ENCODE results near the gene CD164L2.

CD164L2 gene

DNA sequence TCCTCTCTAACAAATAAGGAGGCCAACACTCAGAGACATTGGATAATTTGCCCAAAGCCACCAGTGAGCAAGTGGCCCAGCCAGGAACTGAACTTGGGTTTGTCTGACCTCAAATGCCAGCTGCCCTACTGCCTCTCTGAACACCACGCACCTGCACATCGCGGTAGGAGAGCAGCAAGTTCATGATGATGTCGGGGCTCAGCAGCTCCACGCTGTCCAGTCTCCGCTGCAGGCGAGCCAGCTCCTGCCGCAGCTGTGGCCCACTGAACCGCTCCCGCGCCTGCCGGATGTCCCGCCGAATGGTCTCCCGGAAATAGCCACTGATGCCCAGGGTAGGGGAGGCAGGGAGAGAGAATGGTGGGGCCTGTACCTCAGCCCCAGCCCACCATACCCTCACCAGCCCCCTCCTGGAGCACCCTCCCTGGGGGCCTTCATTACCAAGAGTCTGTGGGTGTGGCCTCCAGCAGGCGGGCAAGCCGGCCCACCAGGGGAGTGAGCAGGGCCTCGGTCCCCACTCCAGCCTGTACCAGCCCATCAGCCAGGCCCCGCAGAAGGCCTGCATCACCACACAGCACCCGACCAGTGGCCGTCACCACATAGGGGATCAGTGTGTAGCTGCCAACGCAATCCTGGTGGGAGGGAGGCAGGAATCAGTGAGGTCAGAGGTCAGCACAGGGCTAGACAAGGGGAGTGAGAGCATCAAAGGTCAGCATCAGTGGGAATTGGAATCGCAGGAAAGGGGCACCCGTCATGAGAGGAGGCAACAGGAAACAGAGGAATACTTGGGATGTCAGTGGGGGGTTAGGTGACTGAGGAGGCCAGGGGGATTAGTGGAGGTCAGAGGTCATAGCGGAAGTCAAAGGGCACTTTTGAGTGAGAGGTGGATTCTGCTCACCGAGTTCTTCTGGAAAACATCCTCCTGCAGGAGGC is 19.1 kb downstream of the CD164L2 start:
- Mint-ChIP-seq H3K4me3 (no peak overlapping the region), H3K27ac (no peak overlapping the region), H3K4me1 (peaks cover 54% of the 10 kb centered on the region), H3K9me3 (no peaks in the 10 kb centered on the region), H3K27me3 (peaks cover 4% of the 10 kb centered on the region)
- ATAC-seq (no peak), DNase-seq (no peak)

- Mint-ChIP-seq H3K4me1 (peaks cover 62% of the 10 kb centered on the region), H3K27ac (no peak overlapping the region), H3K9me3 (no peaks in the 10 kb centered on the region), H3K27me3 (peaks cover 8% of the 10 kb centered on the region), H3K4me3 (no peak overlapping the region)
- DNase-seq: no peak
- ATAC-seq: no peak
Observed at GRCh38 chr1:27361553-27361952, 21.6 kb downstream of the CD164L2 start.

DNA sequence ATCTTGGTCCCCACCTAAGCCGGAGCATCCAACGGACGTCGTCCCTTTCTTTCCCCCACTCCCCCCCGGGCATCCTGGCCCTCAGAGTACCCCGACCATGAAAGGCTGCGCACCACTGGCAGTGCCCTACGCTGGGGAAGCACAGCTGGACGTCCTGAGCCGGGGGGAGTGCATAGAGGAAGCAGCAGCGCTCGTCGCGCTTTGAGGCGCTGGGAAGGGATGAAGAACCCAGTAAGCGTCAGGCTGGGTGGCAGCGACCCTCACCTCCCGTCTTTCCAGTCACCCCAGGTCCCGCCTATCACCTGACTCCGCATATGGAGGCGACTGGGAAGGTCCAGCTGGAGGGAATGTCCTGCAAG is 22.1 kb downstream of the CD164L2 start:
- Mint-ChIP-seq H3K27me3 (peaks cover 8% of the 10 kb centered on the region), H3K27ac (peak overlapping the region in 1 of 2 donors; percentile 38), H3K4me1 (peaks cover 67% of the 10 kb centered on the region), H3K4me3 (peak overlapping the region; percentile 79), H3K9me3 (no peaks in the 10 kb centered on the region)
- ATAC-seq: no peak
- no peak for DNase-seq

- Mint-ChIP-seq H3K27me3 (peaks cover 8% of the 10 kb centered on the region), H3K9me3 (no peaks in the 10 kb centered on the region), H3K27ac (peak overlapping the region in 1 of 2 donors; percentile 38), H3K4me1 (peaks cover 67% of the 10 kb centered on the region), H3K4me3 (peak overlapping the region; percentile 79)
- DNase-seq: peak in 1 of 2 donors; percentile 31
- peak; percentile 2 for ATAC-seq
Observed at GRCh38 chr1:27360159-27361043, 22.7 kb downstream of the CD164L2 start.

- DNase-seq: no peak
- H3K9me3 Mint-ChIP-seq: no peaks in the 10 kb centered on the region
- peak overlapping the region; percentile 79 for H3K4me3 Mint-ChIP-seq
- peak; percentile 11 for ATAC-seq
- peaks cover 65% of the 10 kb centered on the region for H3K4me1 Mint-ChIP-seq
- peaks cover 8% of the 10 kb centered on the region for H3K27me3 Mint-ChIP-seq
- H3K27ac Mint-ChIP-seq: no peak overlapping the region
Observed at GRCh38 chr1:27359822-27360158, 23.3 kb downstream of the CD164L2 start.

DNA sequence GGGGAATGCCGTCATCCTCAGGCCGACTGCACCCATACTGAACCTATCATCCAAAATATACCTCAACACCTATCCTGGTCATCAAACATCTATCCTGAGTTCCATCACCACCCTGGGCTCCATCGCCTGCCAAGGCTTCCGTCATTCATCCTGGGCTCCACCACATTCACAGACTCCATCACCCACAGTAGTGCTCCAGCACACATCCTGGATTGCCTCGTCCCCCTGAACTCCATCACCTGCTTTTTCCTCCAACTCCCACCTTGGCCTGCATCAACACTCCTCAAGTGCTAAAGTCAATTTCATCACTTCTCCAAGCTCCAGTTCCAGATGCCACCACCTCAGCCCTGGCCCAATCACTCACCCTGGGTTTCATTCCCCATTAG is 24.2 kb downstream of the CD164L2 start:
- Mint-ChIP-seq H3K27me3 (peaks cover 8% of the 10 kb centered on the region), H3K27ac (no peak overlapping the region), H3K4me3 (no peak overlapping the region), H3K4me1 (peaks cover 56% of the 10 kb centered on the region), H3K9me3 (no peaks in the 10 kb centered on the region)
- DNase-seq (no peak), ATAC-seq (no peak)

DNA sequence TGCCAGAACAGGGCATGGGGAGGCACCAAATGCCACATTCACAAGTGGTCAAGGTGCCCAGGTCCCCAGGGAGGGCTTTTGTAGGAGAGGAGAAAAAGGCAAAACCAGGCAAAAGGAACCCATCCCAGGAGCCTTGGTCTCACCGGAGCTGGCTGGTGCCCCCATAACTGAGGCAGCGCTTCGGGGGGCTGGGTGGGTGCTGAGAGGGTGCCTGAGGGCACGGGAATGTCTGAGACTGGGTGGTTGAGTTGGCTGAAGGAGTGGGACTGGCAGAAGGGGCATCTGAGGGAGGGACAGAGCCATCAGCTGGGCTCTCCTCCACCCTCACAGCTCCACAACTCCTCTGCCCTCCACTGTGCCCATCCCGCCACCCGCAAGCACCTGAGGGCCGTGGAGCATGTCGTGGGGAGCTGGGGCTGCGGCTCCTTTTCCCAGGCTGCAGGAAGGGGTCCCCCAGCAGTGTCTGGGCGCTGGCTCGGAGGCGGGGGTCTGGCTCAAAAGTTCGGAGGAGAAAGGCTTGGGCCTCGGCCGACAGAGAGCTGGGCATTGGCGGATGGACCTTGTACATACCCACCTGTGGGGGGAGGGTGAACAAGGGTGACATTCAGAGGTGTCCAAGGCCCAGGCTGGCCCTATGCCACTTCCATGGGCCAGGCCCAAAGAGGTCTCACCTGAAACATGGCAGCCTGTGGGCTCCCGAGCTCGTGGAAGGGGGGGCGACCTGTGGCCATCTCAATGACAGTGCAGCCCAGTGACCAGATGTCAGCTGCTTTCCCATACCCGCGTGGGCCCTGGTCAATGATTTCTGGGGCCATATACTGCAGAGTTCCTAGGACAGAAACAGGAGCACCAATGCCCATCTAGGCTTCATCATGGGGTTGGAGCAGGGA is 24.9 kb downstream of the CD164L2 start:
- H3K4me1 Mint-ChIP-seq: peaks cover 56% of the 10 kb centered on the region
- peak overlapping the region in 1 of 2 donors; percentile 84 for H3K4me3 Mint-ChIP-seq
- H3K27ac Mint-ChIP-seq: peak overlapping the region in 1 of 2 donors; percentile 90
- DNase-seq: no peak
- peaks cover 8% of the 10 kb centered on the region for H3K27me3 Mint-ChIP-seq
- H3K9me3 Mint-ChIP-seq: no peaks in the 10 kb centered on the region
- no peak for ATAC-seq

DNA sequence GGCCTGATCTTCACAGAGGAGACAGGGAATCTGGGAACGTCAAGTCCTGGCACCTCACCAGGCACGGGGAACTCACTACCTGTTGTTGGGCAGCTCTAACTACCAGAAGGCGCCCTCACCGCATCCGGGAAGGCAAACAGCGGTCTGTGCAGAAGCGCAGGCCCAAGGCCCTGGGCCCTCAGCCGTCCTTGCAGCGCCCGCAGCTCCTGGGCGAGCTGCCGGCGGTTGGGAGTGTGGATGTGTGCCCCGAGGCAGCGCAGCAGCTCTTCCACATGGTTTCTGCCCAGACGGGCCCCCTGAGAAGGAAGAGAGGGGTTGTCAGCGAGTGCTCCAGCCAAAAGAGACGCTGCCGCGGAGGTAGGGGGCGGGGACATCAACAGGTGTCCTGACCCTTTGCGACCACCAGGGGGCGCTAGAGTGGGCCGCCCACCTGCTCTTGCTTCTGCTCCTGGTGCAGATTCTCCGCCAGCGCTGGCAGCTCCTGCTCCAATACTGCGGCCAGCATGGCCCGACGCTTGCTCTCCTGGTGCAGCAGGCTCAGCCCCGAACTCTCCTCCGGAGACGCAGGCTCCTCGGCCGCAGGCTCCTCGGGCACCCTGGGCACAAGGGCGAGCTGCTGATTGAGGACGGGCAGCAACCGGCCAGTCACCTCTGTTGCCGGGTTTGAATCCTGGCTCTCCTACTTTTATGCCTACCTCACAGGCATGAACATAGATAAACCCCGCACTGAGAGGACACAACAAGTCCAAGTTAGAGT is 25.7 kb downstream of the CD164L2 start:
- H3K27me3 Mint-ChIP-seq: peaks cover 8% of the 10 kb centered on the region
- peak overlapping the region; percentile 46 to 90 for H3K27ac Mint-ChIP-seq
- peaks cover 56% of the 10 kb centered on the region for H3K4me1 Mint-ChIP-seq
- DNase-seq (peak; percentile 86 to 87), ATAC-seq (peak; percentile 68)
- peak overlapping the region; percentile 78 to 84 for H3K4me3 Mint-ChIP-seq
- no peaks in the 10 kb centered on the region for H3K9me3 Mint-ChIP-seq

DNA sequence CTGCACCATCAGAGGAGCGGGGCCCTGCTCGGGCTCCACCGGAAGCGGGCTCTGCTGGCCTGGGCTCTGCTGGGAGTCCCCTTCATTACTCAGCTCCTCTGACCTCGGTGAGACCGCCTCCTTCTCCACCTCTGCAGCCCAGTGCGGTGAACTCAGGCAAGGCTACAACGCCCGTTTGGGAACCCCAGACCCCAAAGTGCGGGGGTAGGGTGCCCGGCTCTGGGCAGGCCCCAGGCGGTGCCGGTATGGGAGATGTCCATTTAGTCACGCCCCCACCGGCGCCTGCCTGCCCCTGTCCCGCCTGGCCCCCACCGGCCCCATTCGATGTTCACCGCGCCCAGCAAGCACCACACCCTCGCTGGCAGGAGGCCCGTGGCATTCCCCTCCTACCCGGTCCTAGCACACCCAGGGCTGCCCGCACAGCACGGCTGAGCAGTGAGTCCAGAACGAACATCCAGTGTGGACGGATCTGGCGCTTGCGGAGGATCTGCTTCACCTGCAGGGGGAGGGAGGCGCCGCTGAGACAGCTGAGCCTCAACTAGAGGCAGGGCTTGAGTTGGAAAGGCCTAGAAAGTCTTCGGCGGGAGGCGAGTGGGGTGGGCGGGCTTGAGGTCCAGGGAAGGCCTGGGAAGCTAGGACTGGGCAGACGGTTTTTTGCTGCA is 26.4 kb downstream of the CD164L2 start:
- DNase-seq: peak in 1 of 2 donors; percentile 62
- peak; percentile 69 for ATAC-seq
- H3K4me3 Mint-ChIP-seq: peak overlapping the region; percentile 78 to 84
- no peaks in the 10 kb centered on the region for H3K9me3 Mint-ChIP-seq
- peaks cover 56% of the 10 kb centered on the region for H3K4me1 Mint-ChIP-seq
- peak overlapping the region; percentile 46 to 90 for H3K27ac Mint-ChIP-seq
- peaks cover 8% of the 10 kb centered on the region for H3K27me3 Mint-ChIP-seq

GRCh38 chr1:27356277-27356618 is 26.9 kb downstream of the CD164L2 start:
- peak overlapping the region; percentile 78 to 84 for H3K4me3 Mint-ChIP-seq

DNA sequence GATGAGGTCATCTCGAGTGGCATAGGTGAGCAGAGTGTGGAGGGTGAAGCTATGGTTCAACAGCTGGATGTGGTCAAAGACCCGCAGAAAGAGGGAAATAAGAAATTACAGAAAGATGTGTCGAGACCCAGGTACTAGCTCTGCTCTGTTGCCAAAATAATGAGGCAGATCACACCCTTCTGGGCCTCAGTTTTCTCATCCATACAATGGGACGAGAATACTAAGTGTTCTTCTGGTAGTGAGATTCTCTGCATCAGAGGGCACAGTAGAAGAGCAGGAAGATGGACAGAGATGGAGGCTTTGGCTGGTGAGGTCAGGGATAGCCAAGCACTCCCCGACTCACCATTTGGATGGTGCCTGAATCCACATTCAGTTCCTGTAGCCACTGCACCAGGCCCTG is 27.4 kb downstream of the CD164L2 start:
- H3K27ac Mint-ChIP-seq: peak overlapping the region in 1 of 2 donors; percentile 81
- ATAC-seq (no peak), DNase-seq (no peak)
- peaks cover 8% of the 10 kb centered on the region for H3K27me3 Mint-ChIP-seq
- peak overlapping the region in 1 of 2 donors; percentile 32 for H3K4me3 Mint-ChIP-seq
- H3K4me1 Mint-ChIP-seq: peaks cover 52% of the 10 kb centered on the region
- H3K9me3 Mint-ChIP-seq: no peaks in the 10 kb centered on the region

More at GRCh38 chr1:27356277-27356618, 26.9 kb downstream of the CD164L2 start:
- DNase-seq: no peak
- Mint-ChIP-seq H3K4me1 (peaks cover 56% of the 10 kb centered on the region), H3K27ac (no peak overlapping the region), H3K27me3 (peaks cover 8% of the 10 kb centered on the region), H3K9me3 (no peaks in the 10 kb centered on the region)
- no peak for ATAC-seq

GRCh38 chr1:27353629-27354028 is 29.5 kb downstream of the CD164L2 start:
- no peaks in the 10 kb centered on the region for H3K9me3 Mint-ChIP-seq
- no peak overlapping the region for H3K4me3 Mint-ChIP-seq
- H3K27me3 Mint-ChIP-seq: peaks cover under 1% of the 10 kb centered on the region
- ATAC-seq: no peak
- peaks cover 40% of the 10 kb centered on the region for H3K4me1 Mint-ChIP-seq
- DNase-seq: no peak
- H3K27ac Mint-ChIP-seq: no peak overlapping the region

GRCh38 chr1:27353166-27353565 is 30.0 kb downstream of the CD164L2 start:
- no peaks in the 10 kb centered on the region for H3K9me3 Mint-ChIP-seq
- peaks cover 39% of the 10 kb centered on the region for H3K4me1 Mint-ChIP-seq
- ATAC-seq: no peak
- H3K27ac Mint-ChIP-seq: no peak overlapping the region
- H3K4me3 Mint-ChIP-seq: no peak overlapping the region
- no peak for DNase-seq
- H3K27me3 Mint-ChIP-seq: no peaks in the 10 kb centered on the region

DNA sequence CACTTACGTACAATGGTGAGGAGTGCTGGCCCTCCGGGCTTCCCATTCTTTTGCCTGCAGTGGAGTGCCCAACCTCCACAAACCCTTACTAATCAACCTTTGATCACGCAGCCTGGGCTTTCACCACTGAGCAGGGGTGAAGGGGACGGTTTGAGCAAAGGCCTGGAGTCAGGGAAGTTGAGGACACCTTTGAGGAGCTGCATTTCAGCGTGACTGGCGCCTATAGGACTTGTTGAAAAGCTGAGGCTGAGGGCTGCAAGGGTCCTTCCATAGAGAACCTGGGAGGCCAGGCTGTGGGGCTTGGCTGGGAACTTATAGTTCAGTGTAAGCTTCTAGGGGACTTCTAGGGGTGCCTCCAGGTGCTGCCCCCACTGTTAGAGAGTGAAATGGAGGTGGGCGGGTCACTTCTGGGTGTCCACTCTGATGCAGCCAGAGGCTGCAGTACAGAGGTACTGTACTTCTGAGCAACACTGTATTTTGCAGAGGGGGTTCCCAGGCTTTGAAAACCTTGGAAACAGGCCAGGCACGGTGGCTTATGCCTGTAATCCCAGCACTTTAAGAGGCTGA is 31.5 kb downstream of the CD164L2 start:
- H3K9me3 Mint-ChIP-seq: no peaks in the 10 kb centered on the region
- H3K4me3 Mint-ChIP-seq: no peak overlapping the region
- ATAC-seq (no peak), DNase-seq (no peak)
- H3K4me1 Mint-ChIP-seq: peaks cover 24% of the 10 kb centered on the region
- H3K27ac Mint-ChIP-seq: peak overlapping the region in 1 of 2 donors; percentile 63
- H3K27me3 Mint-ChIP-seq: no peaks in the 10 kb centered on the region
